Fibroblast of villous mesenchyme (primary cell): ENCODE results near the gene MBNL2. TPM values are rescaled to one million over a fixed set of nuclear protein-coding genes. Genes with fewer than 3 reads are reported as not detected.

Experiments used
- DNase-seq: peaks from one replicate; pipeline ENCODE4 v3.0.0-alpha.2; 2010; ENCODE audit warnings: low read depth
- H3K4me3 ChIP-seq: 2 replicates; pipeline ENCODE4 v1.5.1; 2011; ENCODE audit warnings: low read depth, mild to moderate bottlenecking, low read length
- total RNA-seq: library from RNA; depleted of rRNA; stranded (reverse); fragments of >200 nt; gene quantifications from 2 replicates; pipeline ENCODE4 v1.2.3, GENCODE V29; 2012
- TF ChIP-seq, protein P1 (sequence below): IDR thresholded peaks from 2 replicates; pipeline ENCODE4 v1.5.1; 2012; ENCODE audit warnings: low read depth, mild to moderate bottlenecking, low read length; ENCODE audit not compliant: insufficient read depth

MBNL2 gene
- total RNA-seq, 1 donor, result 120 TPM

DNA sequence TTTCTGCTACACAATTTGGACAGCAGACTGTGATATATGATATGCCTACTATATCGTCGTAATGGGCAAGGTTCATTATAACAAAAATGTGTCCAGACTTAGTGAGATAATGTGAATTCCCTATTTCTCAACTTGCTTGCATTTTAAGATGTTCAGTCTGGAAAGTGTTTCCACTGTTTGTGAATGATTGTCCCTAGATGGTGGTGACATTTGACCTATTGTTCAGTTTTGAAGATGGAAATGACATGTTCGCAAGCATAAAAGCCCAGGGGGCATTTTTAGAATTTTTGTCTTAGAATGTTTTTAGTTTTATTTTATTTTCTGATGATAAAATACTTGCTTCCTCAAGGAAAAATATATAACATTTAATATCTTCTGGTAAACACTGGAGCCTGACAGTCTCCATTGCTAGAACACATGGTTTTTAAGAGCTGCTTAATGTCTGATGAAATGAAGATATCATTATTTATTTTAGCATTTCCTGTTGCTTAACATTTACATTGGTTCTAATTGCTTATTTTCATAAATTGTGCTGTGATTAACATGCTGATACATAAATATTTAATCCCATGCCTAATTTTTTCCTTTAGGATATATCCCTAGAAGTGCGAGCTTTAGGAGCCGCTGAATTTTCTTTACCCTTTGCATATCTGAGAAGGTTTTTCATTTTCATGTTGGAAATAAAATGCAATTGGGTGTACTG is 27.1 kb downstream of the MBNL2 start:
- peak overlapping the region; percentile 29 for H3K4me3 ChIP-seq
- TF ChIP-seq, protein P1, sequence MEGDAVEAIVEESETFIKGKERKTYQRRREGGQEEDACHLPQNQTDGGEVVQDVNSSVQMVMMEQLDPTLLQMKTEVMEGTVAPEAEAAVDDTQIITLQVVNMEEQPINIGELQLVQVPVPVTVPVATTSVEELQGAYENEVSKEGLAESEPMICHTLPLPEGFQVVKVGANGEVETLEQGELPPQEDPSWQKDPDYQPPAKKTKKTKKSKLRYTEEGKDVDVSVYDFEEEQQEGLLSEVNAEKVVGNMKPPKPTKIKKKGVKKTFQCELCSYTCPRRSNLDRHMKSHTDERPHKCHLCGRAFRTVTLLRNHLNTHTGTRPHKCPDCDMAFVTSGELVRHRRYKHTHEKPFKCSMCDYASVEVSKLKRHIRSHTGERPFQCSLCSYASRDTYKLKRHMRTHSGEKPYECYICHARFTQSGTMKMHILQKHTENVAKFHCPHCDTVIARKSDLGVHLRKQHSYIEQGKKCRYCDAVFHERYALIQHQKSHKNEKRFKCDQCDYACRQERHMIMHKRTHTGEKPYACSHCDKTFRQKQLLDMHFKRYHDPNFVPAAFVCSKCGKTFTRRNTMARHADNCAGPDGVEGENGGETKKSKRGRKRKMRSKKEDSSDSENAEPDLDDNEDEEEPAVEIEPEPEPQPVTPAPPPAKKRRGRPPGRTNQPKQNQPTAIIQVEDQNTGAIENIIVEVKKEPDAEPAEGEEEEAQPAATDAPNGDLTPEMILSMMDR, result no peak
- DNase-seq, result peak; percentile 93

DNA sequence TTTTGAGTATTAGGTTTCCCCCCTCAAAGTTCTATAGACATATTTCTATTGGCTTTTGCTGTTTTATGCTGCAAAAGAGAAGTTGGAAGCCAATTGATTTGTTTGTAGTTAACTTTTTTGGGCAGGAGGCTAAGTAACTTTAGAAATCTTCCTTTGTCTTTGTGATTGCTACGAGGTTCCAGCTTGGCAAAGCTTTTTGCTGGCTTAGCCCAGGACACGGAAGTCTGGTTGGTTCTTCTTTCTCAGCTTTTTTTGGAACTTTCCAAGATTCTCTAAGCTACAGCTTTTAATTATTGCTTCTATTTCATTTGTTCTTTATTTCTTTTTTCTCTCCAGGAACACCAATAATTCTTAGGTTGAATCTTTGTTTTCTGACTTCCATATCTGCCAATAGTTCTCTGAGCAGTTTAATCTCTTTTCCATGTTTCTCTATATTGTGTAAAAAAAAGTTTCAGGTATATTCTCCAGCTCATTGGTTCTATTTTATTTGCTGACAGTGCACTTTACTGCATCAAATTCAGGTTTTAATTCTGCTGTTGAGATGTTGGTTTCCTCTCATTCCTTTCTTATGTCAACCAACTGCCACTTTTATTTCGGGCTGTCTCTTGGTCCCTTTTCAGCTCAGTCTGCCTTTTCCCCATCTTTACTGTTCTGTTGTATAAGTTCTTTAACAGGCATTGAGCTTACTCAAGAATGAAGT is 27.8 kb downstream of the MBNL2 start:
- H3K4me3 ChIP-seq, result peak overlapping the region; percentile 29
- TF ChIP-seq, protein P1, result no peak
- DNase-seq, result no peak

DNA sequence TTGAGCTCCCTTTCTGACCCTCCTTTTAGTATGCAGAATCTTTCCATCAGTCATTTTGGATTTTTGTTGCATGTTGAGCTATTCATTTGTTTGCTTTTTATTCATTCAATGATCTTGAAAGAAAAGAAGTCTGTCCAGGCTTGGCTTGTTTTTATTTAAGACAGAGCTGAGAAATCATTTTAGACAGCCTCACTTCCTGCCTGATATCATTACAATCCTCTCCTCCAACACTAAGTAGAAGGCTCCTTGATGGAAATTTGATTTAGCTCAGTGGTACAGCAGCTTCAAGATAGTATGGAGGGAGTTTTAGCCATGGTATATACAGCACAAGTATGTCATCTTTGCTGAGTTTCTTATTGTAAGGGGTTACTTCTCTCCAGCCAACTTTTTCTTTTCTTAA is 28.4 kb downstream of the MBNL2 start:
- no peak overlapping the region for H3K4me3 ChIP-seq
- DNase-seq, result no peak
- TF ChIP-seq, protein P1, result no peak

DNA sequence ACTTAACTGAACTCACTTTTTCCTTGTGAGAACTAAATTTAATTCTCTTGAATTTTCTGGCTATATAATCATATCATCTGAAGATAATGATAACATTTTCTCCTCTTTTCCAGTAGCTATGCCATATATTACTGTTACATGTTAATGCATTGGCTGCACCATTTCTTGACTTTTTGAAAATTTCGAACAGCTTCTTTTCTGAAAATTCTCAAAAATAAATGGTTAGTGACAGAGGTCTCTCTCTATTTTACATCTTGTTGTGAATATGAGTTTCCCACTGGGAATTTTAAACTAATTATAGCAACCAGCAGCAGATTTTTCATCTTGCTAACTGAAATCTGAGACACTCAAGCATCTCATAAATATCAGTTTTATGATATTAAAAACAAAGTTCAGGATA is 30.6 kb downstream of the MBNL2 start:
- DNase-seq, result no peak
- H3K4me3 ChIP-seq, result no peak overlapping the region
- TF ChIP-seq, protein P1, result no peak

DNA sequence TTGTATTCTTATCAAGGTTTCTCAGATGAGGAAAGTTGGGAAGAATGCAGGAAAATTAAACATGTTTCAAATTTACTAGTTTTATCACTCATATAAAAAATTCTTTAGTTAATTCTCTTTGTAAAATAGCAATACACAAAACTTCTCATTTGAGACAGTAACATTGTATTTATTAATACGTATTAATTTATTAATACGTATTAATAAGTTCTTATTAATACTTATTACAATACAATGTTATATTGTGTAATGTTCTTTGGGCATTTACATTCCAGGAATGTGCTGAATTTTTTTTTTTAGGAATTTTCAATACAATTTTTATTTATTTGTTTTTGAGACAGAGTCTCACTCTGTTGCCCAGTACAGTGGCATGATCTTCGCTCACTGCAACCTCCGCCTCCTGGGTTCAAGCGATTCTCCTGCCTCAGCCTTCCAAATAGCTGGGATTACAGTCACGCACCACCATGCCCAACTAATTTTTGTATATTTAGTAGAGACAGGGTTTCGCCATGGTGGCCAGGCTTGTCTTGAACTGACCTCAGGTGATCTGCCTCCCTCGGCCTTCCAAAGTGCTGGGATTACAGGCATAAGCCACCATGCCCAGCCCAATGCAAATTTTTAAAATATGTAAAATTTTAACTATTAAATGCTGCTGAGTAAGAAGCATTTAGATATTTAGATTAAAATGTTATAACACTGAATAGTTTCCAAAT is 31.6 kb downstream of the MBNL2 start:
- DNase-seq, result no peak
- TF ChIP-seq, protein P1, result no peak
- no peak overlapping the region for H3K4me3 ChIP-seq

DNA sequence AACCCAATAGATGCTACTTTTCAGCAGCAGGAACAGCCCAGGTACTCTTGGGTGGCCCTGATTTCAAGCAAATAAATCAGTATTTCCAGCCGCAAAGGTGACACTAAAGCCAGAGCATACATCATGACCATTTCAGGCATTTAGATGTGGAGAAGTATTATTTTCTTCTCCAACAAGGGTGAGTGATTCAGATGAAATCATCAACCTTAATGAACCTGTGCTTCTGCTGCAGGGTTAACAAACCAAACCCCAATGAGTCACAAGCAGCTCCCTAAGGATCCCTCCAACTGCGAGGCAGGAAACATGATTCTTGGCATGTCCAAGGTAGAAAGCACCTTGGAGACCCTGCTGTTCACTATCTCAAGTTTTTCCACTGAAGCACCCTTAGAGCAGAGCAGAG is 32.7 kb downstream of the MBNL2 start:
- no peak overlapping the region for H3K4me3 ChIP-seq
- peak; percentile 43 for DNase-seq
- TF ChIP-seq, protein P1, result no peak
